LoVo (cell line): Measurements from ENCODE around the gene ANXA6.
"Not testable (repeated sequence)": the region's sequence is repeated elsewhere in the genome, so short reads cannot be mapped to it uniquely, and the experiment has no call there.

ENCODE experiments used
- DNase-seq: peaks from one replicate; pipeline ENCODE4 v3.0.0-alpha.2; 2016; ENCODE audit warnings: low spot score

Gene ANXA6

DNA sequence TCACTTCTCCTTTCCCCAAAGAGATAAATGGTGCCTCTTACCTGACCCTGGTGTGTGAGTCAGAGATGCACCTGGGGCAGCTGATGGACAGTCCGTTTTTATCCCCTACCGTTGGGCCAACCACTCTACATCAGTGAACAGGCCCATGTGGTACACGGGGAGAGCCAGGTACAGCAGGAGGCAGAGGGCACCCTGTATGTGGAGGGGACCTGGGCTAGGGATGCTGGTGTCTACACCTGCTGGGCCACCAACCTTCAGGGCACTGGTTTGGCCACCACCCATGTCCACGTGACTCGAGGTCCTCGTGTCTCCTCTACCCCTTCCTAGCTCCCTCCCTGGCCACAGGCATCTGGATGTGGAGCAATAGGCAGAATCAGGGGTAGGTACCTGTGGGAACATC is 22.7 kb upstream of the ANXA6 start:
- no peak for DNase-seq

DNA sequence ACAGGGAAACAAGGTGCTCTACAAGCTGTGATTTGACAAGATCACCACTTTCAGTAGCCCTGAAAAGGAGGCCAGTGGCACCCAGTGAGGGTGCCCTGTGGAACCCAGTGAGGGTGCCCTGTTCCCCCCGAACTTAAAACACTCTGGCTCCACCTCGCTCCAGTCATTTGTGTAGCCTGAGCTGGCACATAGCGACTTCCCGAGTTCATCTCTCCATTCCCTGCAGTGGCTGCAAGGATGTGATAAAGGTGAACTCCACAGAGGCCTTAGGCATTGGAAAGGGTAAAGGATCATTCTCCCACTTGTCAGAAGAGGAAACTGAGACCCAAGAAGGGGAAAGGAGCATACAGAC is 21.9 kb upstream of the ANXA6 start:
- DNase-seq, result no peak

DNA sequence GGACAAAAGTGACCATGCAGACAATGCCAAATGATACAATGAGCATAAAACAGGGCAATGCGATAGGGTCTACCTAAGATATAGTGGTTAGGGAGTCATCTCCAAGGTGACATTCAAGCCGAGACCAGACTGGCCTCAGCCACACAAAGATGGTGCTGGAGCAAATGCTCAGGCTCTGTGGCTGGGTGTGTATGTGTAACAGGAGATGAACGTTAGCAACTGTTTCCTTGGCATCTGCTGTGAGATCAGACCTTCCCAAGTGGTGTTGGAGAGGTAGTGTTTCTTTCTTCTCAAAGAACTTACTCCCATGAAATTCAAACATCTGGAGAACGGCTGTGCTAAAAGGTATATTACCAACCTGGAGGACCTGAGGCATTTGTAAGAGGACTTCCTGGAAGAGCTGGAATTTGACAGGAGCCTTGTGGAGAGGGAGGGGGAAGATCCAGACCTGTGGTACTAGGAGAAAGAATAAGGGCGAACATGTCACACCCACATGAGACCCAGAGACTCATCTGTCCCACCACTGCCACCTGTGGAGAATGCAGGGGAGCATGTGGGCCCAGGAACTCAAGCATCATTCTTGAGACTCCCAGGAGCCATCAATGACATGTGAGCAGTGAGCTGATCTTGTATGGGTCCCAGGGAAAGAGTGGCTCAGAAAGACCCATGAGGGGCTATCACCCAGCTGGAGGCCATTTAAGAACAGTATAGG is 21.4 kb upstream of the ANXA6 start:
- no peak for DNase-seq

DNA sequence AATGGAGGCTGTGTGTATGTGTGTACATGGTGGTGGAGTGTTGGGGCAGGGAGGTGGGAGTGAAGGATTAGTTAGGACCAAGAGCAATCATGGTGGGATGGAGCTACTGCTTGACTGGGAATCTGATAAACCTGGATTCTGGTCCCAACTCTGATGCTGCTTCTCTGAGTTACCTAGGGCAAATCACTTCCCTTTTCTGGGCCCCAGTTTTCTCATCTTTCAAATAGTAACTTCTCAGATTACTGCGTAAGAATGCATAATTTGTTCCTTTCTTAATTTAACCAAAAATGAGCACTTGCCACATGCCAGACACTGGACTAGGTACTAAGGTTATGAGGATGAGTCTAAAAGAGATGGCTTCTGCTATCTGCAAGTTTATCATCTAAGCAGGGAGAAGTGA is 20.8 kb upstream of the ANXA6 start:
- DNase-seq, result no peak

DNA sequence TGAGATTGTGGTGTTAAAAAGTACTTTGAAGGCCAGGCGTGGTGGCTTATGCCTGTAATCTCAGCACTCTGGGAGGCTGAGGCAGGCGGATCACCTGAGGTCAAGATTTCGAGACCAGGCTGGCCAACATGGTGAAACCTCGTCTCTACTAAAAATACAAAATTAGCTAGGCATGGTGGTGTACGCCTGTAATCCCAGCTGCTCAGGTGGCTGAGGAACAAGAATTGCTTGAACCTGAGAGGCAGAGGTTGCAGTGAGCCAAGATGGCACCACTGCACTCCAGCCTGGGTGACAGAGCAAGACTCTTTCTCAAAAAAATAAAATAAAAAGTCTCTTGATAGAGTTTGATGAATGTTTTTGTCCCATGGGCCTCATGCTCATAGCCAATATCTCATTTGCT is 18.7 kb upstream of the ANXA6 start:
- DNase-seq, result not testable (repeated sequence)

DNA sequence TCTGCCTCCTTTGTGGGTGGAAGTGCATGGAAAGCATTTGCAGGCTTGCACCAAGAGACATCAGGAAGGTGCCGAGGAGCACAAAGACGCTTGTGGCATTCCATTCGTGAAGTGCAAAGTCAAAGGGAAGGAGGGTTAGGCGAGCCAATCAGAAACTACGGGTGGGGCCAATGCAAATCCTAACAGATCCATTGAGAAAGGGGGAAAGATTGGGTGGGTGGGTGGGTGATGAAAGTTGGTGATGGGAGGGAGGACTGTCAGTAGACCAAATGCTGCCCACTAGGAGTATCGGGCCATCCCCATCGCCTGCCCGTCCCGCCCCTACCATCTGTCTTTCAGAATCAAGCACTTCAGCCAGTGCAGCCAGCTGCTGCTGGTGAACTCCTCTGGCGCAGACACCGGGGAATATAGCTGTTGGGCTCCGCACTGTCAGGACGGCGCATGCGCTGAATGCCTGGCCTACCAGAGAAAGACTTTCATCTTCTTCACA is 17.1 kb upstream of the ANXA6 start:
- DNase-seq, result no peak

DNA sequence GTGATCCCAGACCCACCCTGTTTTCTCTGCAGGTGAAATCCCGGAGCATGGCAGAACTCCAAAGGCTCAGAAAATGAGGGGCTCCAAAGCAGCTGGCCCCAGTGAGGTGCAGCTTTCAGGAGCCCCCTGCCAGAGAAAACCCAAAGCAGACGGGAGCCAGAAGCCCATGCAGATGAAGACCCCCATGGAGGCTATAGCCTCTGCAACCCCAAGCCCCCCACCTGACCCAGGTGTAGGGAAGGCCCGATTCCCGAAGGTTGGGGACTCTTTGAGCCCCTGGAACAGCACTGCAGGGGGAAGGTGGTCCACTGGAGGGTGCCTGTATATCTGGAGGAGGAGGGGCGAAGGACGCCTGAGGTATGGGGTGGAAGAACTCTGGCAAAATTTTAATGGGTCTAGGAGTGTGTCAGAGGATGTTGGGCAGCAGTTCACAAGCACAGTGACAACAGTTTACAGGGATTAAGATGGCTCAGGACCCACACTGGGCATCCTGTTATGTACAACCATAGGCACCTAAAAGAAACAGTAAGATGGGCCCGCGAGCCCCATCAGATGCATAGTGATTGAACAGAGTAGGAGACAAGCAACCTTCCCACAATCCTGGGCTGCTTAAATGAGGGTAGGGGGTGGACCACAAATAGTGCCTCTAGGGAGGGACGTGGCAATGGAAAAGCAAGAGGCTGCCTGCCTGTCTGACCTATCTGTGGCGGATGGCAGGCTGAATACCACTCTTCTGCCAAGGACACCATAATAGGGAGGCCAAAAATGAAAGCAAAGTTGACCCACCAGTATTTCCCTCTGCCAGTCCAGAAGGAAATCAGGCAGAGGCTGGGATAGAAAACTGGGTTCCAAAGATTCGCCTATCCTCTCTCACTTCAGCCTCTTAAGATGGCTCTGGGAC is 16.4 kb upstream of the ANXA6 start:
- DNase-seq, result no peak

DNA sequence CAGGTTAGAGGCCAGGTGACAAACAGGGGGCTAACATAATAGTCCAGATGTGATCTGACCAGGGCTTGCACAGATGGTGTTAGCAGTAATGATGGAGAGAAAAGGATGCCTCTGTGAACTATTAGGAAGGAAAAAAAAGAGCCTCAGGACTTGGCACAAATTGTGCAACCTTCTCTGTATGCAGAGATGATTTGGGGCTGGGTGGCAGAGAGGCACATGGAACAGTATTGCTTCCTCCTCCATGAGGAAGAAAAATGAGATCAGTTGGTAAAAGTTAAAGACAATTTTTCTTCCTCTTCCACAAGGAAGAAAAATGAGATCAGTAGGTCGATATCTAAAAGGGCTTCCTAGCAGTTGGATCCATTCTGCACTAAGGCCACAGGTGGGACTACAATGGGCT is 13.9 kb upstream of the ANXA6 start:
- DNase-seq, result no peak

DNA sequence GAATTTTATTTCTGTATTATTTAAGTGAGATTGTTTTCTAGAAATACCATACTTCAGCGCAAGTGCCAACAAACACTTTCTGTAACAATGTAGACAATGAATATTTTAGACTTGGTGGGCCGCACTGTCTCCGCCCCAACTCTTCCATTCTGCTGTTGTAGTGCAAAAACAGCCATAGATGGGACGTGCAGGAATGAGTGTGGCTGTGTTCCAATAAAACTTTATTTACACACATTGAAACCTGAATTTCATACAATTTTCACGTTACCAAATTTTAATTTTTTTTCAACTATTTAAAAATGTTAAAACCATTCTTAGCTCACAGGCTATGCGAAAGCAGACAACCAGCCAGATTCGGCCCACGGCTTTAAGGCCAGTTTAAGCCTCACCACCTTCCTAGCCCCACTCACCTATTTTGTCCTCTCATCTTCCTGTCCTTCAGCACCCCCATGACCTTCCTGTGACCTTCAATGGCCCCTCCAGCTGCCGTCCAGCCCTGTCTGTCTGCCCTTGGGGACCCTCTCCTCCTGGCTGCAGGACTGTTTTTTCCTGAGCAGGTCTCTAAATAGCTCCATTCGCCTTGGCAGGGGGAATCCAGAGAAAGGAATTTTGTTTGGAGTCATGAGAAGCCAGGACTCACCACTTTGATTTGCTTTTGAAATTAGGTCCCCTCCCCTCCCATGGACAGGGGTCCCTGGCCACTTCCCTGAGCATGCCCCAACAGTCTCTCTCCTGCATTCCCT is 11.2 kb upstream of the ANXA6 start:
- no peak for DNase-seq

DNA sequence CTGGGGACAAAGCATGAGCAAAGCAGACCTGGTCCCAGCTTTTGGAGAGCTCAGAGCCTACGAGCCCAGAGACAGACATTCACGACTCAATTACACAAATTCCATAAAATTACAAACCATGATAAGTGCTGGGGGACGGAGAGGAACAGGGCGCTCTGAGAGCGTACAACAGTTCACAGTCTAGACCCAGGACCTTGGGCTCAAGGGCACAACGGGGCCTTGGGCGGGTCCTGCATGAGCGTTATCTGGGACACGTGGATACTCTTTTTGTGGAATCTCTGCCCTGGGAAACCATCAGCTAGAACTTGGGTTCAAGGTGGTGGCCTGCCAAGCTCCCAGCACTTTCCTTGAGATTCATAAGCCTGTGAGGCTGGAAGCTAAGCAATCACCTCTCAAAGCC is 9.4 kb upstream of the ANXA6 start:
- no peak for DNase-seq

DNA sequence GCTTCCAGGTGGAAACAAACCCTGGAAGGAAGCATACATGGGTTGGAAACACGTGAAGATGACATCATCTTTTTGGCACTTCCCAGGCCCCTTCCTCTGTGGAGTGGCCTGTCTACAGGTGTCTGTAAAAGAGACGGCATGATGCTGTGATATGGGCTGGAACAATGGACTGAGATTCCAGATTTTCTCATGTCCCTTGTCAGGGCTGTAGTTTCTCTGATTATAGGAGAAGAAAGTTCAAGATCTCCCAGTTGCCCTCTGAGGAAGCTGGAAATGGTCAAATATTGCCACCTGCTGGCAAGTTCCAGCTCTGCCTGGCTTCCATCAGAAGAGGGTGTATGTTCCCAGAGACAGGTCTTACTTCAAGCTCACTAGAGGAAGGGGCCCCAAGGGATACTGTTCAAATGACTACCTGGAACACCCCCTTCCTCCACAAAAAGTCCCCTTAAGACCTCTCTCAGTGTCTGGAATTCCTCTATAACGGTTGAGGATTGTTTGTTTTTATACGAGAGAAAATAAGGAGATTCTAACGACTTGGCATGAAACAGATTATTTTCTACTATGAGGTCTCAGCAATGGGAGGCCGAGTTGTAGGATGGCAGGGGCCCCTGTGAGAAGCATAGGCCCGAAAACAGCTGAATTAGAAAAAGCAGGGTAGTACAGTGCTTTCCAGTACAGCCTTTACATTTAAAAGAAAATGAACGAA is 7.3 kb upstream of the ANXA6 start:
- DNase-seq, result peak; percentile 76

DNA sequence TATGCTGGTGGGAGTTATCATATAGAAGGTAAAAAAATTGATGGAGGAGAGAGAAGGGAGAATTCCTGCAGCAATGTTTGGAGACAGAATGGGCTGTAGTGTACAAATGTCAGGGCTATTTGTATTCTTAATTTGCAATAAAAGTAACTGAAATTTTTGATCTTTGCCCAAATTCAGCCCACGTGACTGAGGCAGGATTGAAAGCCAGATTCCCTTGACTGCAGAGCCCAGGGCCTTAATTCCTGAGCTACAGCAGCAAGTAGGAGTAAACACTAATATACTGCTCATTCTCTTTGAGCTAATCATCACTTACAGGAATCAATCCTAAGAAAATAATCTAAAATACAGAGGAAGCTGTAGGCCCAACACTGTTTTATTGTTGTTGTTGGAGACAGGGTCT is 5.2 kb upstream of the ANXA6 start:
- DNase-seq, result no peak

DNA sequence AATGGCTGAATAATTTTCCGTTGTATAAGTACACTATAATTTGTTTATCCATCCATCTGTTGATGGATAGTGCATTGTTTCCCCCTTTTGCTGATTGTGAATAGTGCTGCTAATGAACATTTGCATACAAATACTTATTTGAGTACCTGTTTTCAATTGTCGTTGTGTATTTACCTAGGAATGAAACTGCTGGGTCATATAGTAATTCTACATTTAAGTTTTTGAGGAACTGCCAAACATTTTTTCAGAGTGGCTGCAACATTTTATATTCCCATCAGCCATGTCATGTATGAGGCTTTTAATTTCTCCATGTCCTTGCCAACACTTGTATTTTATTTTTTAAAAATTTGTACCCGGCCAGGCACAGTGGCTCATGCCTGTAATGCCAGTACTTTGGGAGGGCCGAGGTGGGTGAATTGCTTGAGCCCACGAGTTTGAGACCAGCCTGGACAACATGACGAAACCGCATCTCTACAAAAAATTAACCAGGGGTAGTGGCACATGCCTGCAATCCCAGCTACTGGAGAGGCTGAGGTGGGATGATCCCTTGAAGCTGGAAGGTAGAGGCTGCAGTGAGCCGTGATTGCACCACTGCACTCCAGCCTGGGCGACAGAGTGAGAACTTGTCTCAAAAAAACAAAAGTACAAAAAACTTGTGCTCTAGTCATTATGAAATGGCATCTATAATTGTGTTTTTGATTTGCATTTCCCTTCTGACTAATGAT is 2.2 kb upstream of the ANXA6 start:
- no peak for DNase-seq

DNA sequence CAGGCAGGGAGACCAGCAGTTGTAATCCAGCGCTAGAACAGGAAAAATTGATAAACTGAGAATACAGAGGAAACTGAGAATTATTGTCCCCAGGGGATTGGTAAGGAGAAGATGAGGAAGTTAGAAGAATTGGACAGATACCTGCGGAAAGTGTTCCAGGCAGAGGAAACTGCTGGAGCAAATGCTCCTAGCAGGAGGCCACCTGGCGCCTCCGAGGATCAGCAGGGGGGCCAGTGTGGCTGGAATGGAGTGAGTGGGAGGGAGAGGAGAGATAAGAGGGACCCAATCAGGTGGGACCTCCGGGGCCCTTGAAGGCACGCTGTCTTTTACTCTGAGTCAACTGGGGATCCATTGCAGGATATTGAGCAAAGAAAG is 695 bp upstream of the ANXA6 start:
- no peak for DNase-seq

DNA sequence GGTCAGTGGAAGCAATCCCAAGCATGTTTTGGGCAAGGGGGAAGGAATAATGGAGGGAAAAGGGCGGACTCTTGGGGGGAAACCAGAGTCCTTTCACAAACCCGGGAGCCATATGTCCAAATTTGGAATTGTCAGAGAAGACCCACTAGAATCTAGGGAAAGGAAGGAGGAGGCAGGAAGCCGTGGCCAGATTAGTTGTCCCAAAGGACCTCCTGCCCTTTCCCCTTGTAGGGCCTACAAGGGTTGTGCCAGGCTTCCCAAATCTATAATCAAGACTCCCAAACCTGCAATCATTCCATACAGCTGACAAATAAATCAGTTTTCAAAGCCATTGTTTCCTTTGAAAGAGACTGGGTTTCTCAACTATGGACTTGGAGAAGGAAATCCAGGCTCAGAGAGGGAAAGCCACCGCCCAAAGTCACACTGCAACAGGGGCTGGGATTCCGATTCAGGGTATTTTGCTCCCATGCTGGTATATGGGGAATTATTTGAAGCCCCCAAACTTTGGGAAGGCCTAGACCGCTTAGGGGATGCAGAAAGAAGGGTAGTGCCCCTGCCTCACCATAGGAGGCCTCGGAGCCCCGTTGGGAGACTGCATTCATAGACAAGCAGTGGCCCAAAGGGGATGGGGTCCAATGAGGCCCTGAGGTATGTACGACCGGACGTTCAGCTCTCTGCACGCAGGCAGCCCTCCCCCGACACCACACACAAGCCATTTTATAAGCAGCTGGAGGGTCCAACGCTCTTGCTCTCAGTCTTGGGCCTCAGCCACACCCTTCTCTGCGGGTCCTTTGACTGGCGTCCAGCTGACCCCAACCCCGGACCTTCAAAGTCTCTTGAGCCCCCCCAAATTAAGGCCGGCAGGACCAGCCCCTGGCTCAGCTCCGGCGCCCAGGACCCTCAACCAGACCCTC is 815 bp downstream of the ANXA6 start:
- DNase-seq, result no peak

DNA sequence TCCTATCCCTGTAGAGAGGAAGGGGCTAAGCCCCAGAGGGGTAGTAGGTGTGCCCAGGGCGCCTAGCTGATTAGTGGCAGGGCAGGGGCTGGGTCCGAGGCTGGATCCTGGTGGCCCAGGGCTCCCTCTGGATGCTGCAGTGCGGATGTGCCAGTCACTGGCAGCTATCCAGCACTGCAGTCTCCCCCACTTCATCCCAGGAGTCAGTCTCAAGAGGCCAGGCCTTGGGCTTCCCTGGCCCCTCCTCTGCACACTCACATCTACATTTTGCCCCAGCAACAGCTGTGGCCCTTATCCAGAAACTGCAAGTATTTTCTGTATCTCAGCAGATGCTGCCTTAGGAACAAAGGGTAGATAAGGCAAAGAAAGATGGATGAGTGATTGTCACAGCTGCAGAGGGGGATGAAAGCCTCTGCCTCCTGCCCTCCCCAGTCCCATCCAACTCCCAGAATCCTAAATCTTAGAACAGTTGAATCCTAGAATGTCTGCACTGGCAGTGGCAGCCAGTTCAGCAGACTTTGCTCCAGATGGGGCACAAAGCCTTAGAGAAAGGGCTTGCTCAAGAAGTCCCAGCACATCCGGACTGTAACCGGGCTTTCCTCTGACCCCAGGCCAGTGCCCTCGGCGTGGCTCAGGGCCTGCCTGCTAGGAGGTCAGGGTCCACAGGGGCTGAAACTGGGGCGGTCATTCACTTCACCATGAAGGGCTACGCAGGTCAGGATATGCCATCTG is 1.6 kb downstream of the ANXA6 start:
- DNase-seq, result no peak

DNA sequence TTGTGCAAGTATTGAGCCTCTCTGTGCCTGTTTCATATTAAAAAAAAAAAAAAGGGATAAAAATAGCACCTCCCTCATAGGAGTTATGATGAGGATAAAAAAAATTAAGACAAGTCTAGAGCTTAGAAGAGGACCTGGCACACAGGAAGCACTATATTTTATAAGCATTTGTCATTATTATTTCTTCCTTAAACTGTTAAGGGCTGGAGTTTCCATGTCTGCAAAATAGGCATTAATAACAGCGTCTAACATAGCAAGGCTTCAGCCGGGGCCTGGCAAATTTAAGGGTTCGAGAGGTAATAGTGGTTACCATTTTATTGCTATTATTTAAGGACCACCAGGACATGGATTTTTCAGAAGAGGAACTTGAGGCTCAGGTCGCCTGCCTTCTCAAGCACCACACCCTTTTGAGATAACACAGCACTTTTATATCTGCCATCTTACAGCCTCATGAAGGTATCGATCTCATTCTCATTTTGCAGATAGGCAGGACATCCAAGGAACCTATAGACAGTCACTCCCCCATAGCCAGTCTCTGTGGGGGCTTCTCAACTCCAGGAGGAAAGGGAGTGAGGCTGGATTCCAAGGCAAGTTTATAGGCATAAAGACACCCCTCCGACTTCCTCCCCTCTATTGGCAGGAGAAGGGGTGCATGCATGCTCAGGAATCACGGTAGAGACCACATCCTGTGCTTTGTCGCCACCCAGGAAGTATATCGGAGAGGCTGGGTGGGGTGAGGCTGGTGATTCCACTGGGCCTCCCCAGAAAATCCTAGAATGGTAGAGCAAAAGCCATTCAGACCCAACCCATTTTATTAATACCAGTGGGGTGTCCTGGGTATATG is 2.4 kb downstream of the ANXA6 start:
- DNase-seq, result no peak

DNA sequence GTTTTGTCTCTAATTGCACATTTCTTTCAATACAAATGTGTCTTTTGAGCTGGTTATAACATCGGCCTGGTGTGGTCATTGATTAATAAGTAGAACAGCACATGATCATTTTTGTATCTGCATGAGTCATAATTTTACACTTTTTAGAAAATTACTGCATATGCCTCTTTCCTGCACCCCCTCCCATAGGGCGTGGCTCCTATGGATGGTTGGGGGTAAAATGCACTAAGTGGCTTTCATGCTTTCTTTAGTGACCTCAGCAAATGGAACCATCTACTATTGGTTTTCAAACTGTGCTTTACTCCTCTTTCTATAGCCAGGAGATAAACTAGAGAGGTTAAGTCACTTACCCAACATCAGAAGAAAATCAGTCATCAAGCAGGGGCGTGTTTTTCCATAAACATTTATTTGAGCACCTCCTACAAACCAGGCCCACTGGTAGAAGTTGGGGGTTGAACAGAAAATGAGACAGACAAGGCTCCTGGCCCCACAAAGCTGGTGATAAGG is 3.8 kb downstream of the ANXA6 start:
- no peak for DNase-seq

DNA sequence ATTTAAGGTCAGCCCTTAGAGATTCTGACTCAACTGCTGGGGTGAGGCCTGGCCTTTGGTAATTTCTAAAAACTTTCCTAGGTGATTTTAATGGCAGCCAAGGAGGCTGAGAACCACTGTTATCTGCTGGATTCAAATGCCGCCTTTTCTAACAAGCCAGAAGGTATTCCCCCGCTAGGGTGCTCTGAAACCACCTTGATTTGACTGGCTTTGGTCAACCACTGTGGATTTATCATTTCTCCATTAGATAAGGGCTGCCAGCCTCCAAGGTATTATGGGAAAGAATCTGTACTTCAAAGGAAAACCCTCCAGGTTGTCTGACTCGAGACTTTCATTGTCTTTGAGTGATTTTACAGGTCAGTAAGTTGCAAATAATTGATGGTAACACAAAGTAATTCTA is 4.3 kb downstream of the ANXA6 start:
- DNase-seq, result no peak
